ENCODE results near the gene TSPAN17. TPM values are rescaled to one million over a fixed set of nuclear protein-coding genes. Genes with fewer than 3 reads are reported as not detected.

TSPAN17 gene
- total and polyA plus RNA-seq, 9 of the 15 experiments (the other 6 are each of a cell fraction or from before 2014, with no cell fraction given), result 0.73 to 58.3 (median 34.5) TPM

- Histone ChIP-seq H3K79me2 (ENCODE audit: control insufficient read depth, insufficient read depth, low read length) (peaks cover 2% of the 10 kb centered on the region; the same call in 1 of the 3 replicates), H3K9me1 (ENCODE audit: control insufficient read depth, insufficient read depth, low read length) (peaks cover 7% of the 10 kb centered on the region), H3K36me3 (ENCODE audit: control insufficient read depth, insufficient read depth, low read length) (peaks cover 3% of the 10 kb centered on the region; the same call in 2 of the 3 replicates), H2AFZ (ENCODE audit: low read depth, low read length) (no peak overlapping the region), H3K4me3 (no peak overlapping the region), H3K27me3 (ENCODE audit: control insufficient read depth in 2 of 2, insufficient read depth in 2 of 2, low read length in 2 of 2) (no peaks in the 10 kb centered on the region), H3K9me3 (replicated peaks; ENCODE audit: control insufficient read depth, insufficient read depth, low read depth, low read length) (no peaks in the 10 kb centered on the region), H3K4me2 (ENCODE audit: insufficient read depth, low read length) (no peak overlapping the region), H3K9ac (ENCODE audit: insufficient read depth in 1 of 2, low read depth in 2 of 2, low read length in 2 of 2) (peak overlapping the region; percentile 31 to 61; a peak in 2 of 4 replicates), H3K4me1 (replicated peaks in 1 of 2; ENCODE audit: control insufficient read depth in 2 of 2, insufficient read depth in 2 of 2, low read length in 2 of 2) (peaks cover 23 to 31% of the 10 kb centered on the region in 2 experiments; a peak in 4 of 5 replicates), H4K20me1 (replicated peaks; ENCODE audit: control insufficient read depth, insufficient read depth, low read length) (peaks cover 32% of the 10 kb centered on the region), H3K27ac (ENCODE audit: extremely low read depth, low read depth, low read length) (peak overlapping the region; percentile 22; the same call in 1 of the 3 replicates)
- POLR2A ChIA-PET, result interaction anchor here (1.4 to 1.8 kb wide), 2 partner anchors 19 to 70 kb away, joined by 4 to 5 read pairs; partner anchors contain the start of gene RNF44
- FAIRE-seq, result no peak
- no TSS peak for BruUV-seq (replicated peaks)
- CTCF ChIA-PET (ENCODE audit: low intra/inter-chr PET ratio), result no interaction called here
- DNase-seq (ENCODE audit: extremely low read depth in 1 of 4, low spot score in 3 of 4), result no peak
- intact Hi-C loops (cut with micrococcal nuclease) (no loop called here), in situ Hi-C loops (cut with MboI) (no loop called here)
- no peak for ATAC-seq
- 73% methylated on average over 3 of the region's 3 CpGs for WGBS (ENCODE audit: insufficient coverage, low coverage, missing lambda C conversion rate)
- TF ChIP-seq PHF8 (IDR thresholded peaks at IDR 0.05; ENCODE audit: borderline replicate concordance, low read length) (no peak), CHD4 (IDR thresholded peaks at IDR 0.05; ENCODE audit: insufficient read depth, insufficient replicate concordance, low read depth, low read length, poor library complexity, severe bottlenecking) (peak; percentile 52), KAT2B (IDR thresholded peaks at IDR 0.05; ENCODE audit: low read depth, low read length) (no peak), TEAD4 (IDR thresholded peaks at IDR 0.05; ENCODE audit: low read length) (no peak), TEAD4 (CRISPR knock-in tag; IDR thresholded peaks at IDR 0.05; ENCODE audit: borderline replicate concordance) (no peak), RCOR1 (IDR thresholded peaks at IDR 0.05; ENCODE audit: borderline replicate concordance in 1 of 2, low read depth in 2 of 2, low read length in 2 of 2) (peak in 1 of 2 experiments; percentile 76; a peak in 2 of 4 replicates), FOXP4 (CRISPR knock-in tag; IDR thresholded peaks at IDR 0.05; ENCODE audit: borderline replicate concordance) (no peak), KAT8 (IDR thresholded peaks at IDR 0.05; ENCODE audit: low read depth) (no peak), SMARCA5 (IDR thresholded peaks at IDR 0.05) (peak; percentile 58; the same call in 1 of the 2 replicates), BCOR (IDR thresholded peaks at IDR 0.05) (peak; percentile 92), CREB3 (tag; conservative IDR thresholded peaks at IDR 0.05; ENCODE audit: low read depth) (no peak), ZNF592 (IDR thresholded peaks at IDR 0.05) (no peak), ADNP (tag; IDR thresholded peaks at IDR 0.05) (peak; percentile 59; the same call in 1 of the 2 replicates), HDAC2 (IDR thresholded peaks at IDR 0.05) (peak; percentile 60; the same call in 1 of the 2 replicates), PTBP1 (IDR thresholded peaks at IDR 0.05; ENCODE audit: low read depth, low read length) (0 out of 2 replicates have a peak, but pooled peaks have one; percentile 78), RBM25 (IDR thresholded peaks at IDR 0.05; ENCODE audit: low read depth, low read length, severe bottlenecking) (peak; percentile 98)
Observed at GRCh38 chr5:176606875-176607274, 40.4 kb upstream of the TSPAN17 start.
